ENCODE measurements around the gene PLEKHA6. TPM values are rescaled to one million over a fixed set of nuclear protein-coding genes. Genes with fewer than 3 reads are reported as not detected.

Gene PLEKHA6
- total RNA-seq, 2 experiments from 2014 or later: 0.86 to 0.87 TPM

GRCh38 chr1:204266504-204267034, 93.2 kb downstream of the PLEKHA6 start:
- no peak overlapping the region for H3K27ac Mint-ChIP-seq
- DNase-seq: no peak
- no peak for ATAC-seq
- no peaks in the 10 kb centered on the region for H3K27me3 Mint-ChIP-seq
- POLR2A ChIA-PET: no interaction called here
- intact Hi-C loops (cut with DNase I, micrococcal nuclease): no loop called here
- H3K9me3 Mint-ChIP-seq (ENCODE audit: low read depth): no peaks in the 10 kb centered on the region
- no peaks in the 10 kb centered on the region for H3K4me1 Mint-ChIP-seq
- CTCF ChIA-PET: interaction anchor here (0.7 kb wide), 1 partner anchor 24 kb away, joined by 4 read pairs; no protein-coding TSS in a partner anchor
- no peak overlapping the region for H3K4me3 Mint-ChIP-seq
- H3K36me3 Mint-ChIP-seq (ENCODE audit: low read depth): no peaks in the 10 kb centered on the region

GRCh38 chr1:204265665-204266064, 94.1 kb downstream of the PLEKHA6 start:
- intact Hi-C loops (cut with DNase I, micrococcal nuclease): no loop called here
- H3K9me3 Mint-ChIP-seq (ENCODE audit: low read depth): no peaks in the 10 kb centered on the region
- no peak for ATAC-seq
- no peaks in the 10 kb centered on the region for H3K36me3 Mint-ChIP-seq (ENCODE audit: low read depth)
- H3K27me3 Mint-ChIP-seq: no peaks in the 10 kb centered on the region
- DNase-seq: no peak
- POLR2A ChIA-PET: no interaction called here
- no peak overlapping the region for H3K27ac Mint-ChIP-seq
- no peak overlapping the region for H3K4me3 Mint-ChIP-seq
- CTCF ChIA-PET: interaction anchor here (0.6 to 1.6 kb wide), 2 partner anchors 13 to 94 kb away, joined by 4 read pairs; partner anchors contain the start of gene PLEKHA6
- H3K4me1 Mint-ChIP-seq: no peaks in the 10 kb centered on the region

- intact Hi-C loops (cut with DNase I, micrococcal nuclease): no loop called here
- ChIA-PET CTCF (interaction anchor here (1.6 to 1.7 kb wide), 2 partner anchors 11 to 95 kb away, joined by 4 to 5 read pairs; partner anchors contain the start of gene PLEKHA6), POLR2A (no interaction called here)
- Mint-ChIP-seq H3K27me3 (no peaks in the 10 kb centered on the region), H3K27ac (no peak overlapping the region), H3K9me3 (ENCODE audit: low read depth) (no peaks in the 10 kb centered on the region), H3K4me3 (no peak overlapping the region), H3K4me1 (no peaks in the 10 kb centered on the region), H3K36me3 (ENCODE audit: low read depth) (no peaks in the 10 kb centered on the region)
- no peak for DNase-seq
- ATAC-seq: no peak
Measured at GRCh38 chr1:204264805-204265204, 94.9 kb downstream of the PLEKHA6 start.

GRCh38 chr1:204263254-204263910, 96.3 kb downstream of the PLEKHA6 start:
- Mint-ChIP-seq H3K27me3 (no peaks in the 10 kb centered on the region), H3K4me1 (no peaks in the 10 kb centered on the region), H3K4me3 (no peak overlapping the region), H3K9me3 (ENCODE audit: low read depth) (no peaks in the 10 kb centered on the region), H3K27ac (no peak overlapping the region), H3K36me3 (ENCODE audit: low read depth) (no peaks in the 10 kb centered on the region)
- intact Hi-C loops (cut with DNase I, micrococcal nuclease): no loop called here
- ChIA-PET CTCF (interaction anchor here (0.8 to 1.7 kb wide), 2 partner anchors 9 to 56 kb away, joined by 3 to 5 read pairs; no protein-coding TSS in a partner anchor), POLR2A (no interaction called here)
- ATAC-seq (no peak), DNase-seq (no peak)

- ATAC-seq: no peak
- Mint-ChIP-seq H3K4me3 (no peak overlapping the region), H3K9me3 (ENCODE audit: low read depth) (no peaks in the 10 kb centered on the region), H3K36me3 (ENCODE audit: low read depth) (no peaks in the 10 kb centered on the region), H3K27me3 (no peaks in the 10 kb centered on the region), H3K27ac (no peak overlapping the region), H3K4me1 (no peaks in the 10 kb centered on the region)
- DNase-seq: no peak
- intact Hi-C loops (cut with DNase I, micrococcal nuclease): no loop called here
- CTCF ChIA-PET: interaction anchor here (0.7 to 1.7 kb wide), 6 partner anchors 8 to 133 kb away, joined by 3 to 5 read pairs (median 4); no protein-coding TSS in a partner anchor
- POLR2A ChIA-PET: no interaction called here
Measured at GRCh38 chr1:204262506-204263253, 97.0 kb downstream of the PLEKHA6 start.

DNA sequence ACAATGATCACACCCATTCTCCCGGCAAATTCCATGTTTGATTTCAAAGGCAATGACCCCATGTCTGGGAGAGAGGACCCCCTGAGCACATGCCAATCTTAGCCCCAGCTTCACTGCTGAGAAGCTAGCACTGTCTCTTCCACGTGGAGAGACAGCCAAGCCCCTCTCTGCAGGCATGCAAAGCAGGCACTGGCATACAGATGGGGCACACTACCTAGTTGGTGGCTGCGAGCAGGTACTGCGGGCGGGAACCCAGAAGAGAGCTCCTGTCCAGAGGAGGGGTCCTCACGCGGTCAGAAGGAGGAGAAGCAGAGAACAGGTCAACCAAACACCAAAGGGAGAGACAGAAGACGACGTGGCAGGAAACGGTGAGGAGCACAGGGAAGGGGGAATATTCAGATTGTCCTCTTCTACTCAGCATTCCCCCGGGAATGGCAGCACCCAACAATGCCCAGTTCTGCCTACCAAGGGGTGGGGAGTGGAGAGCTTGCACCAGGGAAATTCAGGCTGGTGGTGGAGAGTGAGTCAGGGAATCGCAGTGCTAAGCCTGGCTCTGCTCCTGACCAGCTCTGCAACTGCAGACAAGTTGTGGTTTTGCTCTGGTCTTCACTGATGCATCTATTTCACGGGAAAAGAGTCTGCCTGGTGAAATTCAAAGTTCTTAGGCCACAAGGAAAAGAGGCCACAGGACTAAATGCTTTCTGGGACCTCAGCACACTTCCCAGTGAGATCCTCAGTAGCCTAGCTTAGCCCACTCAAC, 97.8 kb downstream of the PLEKHA6 start:
- Mint-ChIP-seq H3K36me3 (ENCODE audit: low read depth) (no peaks in the 10 kb centered on the region), H3K27ac (no peak overlapping the region), H3K4me3 (no peak overlapping the region), H3K9me3 (ENCODE audit: low read depth) (no peaks in the 10 kb centered on the region), H3K27me3 (no peaks in the 10 kb centered on the region), H3K4me1 (no peaks in the 10 kb centered on the region)
- ATAC-seq (no peak), DNase-seq (no peak)
- ChIA-PET CTCF (interaction anchor here (0.7 to 1.5 kb wide), 5 partner anchors 15 to 133 kb away, joined by 3 to 4 read pairs (median 4); no protein-coding TSS in a partner anchor), POLR2A (no interaction called here)
- intact Hi-C loops (cut with DNase I, micrococcal nuclease): no loop called here

GRCh38 chr1:204261266-204261665, 98.5 kb downstream of the PLEKHA6 start:
- ATAC-seq (no peak), DNase-seq (no peak)
- Mint-ChIP-seq H3K9me3 (ENCODE audit: low read depth) (no peaks in the 10 kb centered on the region), H3K27me3 (no peaks in the 10 kb centered on the region), H3K36me3 (ENCODE audit: low read depth) (no peaks in the 10 kb centered on the region), H3K4me3 (no peak overlapping the region), H3K27ac (no peak overlapping the region), H3K4me1 (no peaks in the 10 kb centered on the region)
- ChIA-PET POLR2A (no interaction called here), CTCF (interaction anchor here (1.5 kb wide), 2 partner anchors 16 to 132 kb away, joined by 4 read pairs; no protein-coding TSS in a partner anchor)
- intact Hi-C loops (cut with DNase I, micrococcal nuclease): no loop called here

DNA sequence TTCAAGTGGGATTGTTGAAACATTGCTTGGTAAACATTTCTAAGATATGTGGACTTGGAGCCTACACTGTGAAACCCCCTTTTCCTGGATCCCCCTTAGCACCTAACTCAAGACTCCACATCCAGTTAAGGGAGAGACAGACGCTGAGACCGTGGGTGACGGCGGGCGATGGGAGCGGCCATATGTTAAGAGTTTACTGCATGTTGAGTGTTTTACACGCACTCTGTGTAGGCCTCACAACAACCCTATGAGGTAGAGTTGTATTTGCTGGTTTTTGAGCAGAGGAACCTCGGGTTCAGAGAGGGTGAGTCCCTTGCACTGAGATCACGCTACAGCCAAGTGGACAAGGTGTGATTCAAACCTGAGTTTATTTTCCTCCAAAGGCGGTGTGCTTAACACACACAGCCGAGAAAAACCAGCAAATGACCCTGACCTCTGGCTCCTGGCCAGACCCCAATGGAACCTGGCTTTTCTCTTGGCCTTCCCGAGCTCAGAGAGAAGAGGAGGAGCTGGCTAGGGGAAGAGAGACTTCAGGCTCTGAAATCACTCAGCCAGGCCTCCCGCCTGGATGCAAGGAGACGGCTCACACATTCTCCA, 99.0 kb downstream of the PLEKHA6 start:
- ChIA-PET CTCF (interaction anchor here (0.6 kb wide), 1 partner anchor 24 kb away, joined by 3 read pairs; no protein-coding TSS in a partner anchor), POLR2A (no interaction called here)
- H3K4me1 Mint-ChIP-seq: no peaks in the 10 kb centered on the region
- no peak overlapping the region for H3K4me3 Mint-ChIP-seq
- H3K9me3 Mint-ChIP-seq (ENCODE audit: low read depth): no peaks in the 10 kb centered on the region
- ATAC-seq (no peak), DNase-seq (no peak)
- no peak overlapping the region for H3K27ac Mint-ChIP-seq
- no peaks in the 10 kb centered on the region for H3K36me3 Mint-ChIP-seq (ENCODE audit: low read depth)
- intact Hi-C loops (cut with DNase I, micrococcal nuclease): no loop called here
- no peaks in the 10 kb centered on the region for H3K27me3 Mint-ChIP-seq

DNA sequence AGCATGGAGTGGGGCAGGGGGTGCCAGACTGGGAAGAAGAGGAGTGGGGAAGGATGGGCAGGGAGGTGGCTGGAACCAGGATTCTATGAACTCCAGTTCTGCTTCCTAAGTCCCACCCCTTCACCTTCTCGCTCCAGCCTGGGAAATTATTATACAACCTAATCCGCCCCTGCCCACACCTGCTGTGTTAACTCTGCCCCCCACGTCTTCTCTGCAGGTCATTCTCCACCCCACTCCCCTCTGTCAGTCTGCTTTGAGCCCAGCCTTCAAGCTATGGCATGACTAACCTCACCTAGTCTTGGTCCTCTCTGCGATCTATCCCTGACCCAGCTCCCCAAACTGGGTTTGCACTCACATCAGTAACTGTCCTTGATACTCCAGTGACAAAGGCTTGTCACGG, 99.9 kb downstream of the PLEKHA6 start:
- H3K9me3 Mint-ChIP-seq (ENCODE audit: low read depth): no peaks in the 10 kb centered on the region
- no peaks in the 10 kb centered on the region for H3K27me3 Mint-ChIP-seq
- POLR2A ChIA-PET: no interaction called here
- H3K4me3 Mint-ChIP-seq: no peak overlapping the region
- DNase-seq (no peak), ATAC-seq (no peak)
- H3K36me3 Mint-ChIP-seq (ENCODE audit: low read depth): no peaks in the 10 kb centered on the region
- no peaks in the 10 kb centered on the region for H3K4me1 Mint-ChIP-seq
- CTCF ChIA-PET: interaction anchor here (0.7 to 2.4 kb wide), 8 partner anchors 94 to 707 kb away, joined by 3 to 11 read pairs (median 4); partner anchors contain the start of gene PLEKHA6
- intact Hi-C loops (cut with DNase I, micrococcal nuclease): no loop called here
- no peak overlapping the region for H3K27ac Mint-ChIP-seq

DNA sequence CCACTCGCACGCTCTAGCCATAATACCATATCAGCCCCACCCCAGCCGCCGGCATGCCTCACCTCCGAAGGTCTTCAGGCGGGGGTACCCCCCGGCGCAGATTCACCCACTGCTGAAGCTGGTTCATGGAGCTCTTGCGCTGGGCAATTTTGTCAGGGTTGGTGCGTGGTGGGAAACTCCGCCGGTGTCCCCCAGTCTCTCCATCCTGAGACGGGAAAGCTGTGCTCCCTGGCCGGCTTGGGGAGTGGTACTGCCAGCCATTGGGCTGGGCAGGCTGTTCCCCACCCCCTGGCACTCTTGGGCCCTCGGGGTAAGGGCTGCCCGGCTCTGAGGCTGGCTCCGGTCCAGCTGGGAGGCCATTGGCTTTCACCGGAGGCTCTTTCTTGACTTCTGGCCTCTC, 100.5 kb downstream of the PLEKHA6 start:
- CTCF ChIA-PET: interaction anchor here (0.6 to 2.4 kb wide), 19 partner anchors 9 to 546 kb away, joined by 3 to 11 read pairs (median 3); partner anchors contain the start of gene PLEKHA6
- DNase-seq (no peak), ATAC-seq (no peak)
- Mint-ChIP-seq H3K36me3 (ENCODE audit: low read depth) (no peaks in the 10 kb centered on the region), H3K27me3 (no peaks in the 10 kb centered on the region), H3K4me1 (no peaks in the 10 kb centered on the region), H3K4me3 (no peak overlapping the region), H3K9me3 (ENCODE audit: low read depth) (no peaks in the 10 kb centered on the region), H3K27ac (no peak overlapping the region)
- POLR2A ChIA-PET: no interaction called here
- intact Hi-C loops (cut with DNase I, micrococcal nuclease): no loop called here

Data from activated CD4-positive, alpha-beta T cell treated with anti-CD3 and anti-CD28 coated beads for 36 hours (primary cell).